Measurements from ENCODE around the gene PPP1R18. TPM values are rescaled to one million over a fixed set of nuclear protein-coding genes. Genes with fewer than 3 reads are reported as not detected.
A peak's percentile ranks its signal among the peaks of the same experiment; 100 is the strongest.

PPP1R18 gene
- total RNA-seq, 1 donor from 2014 or later, result 78.5 TPM

- H3K27me3 ChIP-seq (ENCODE audit: low read depth), result no peaks in the 10 kb centered on the region
- peaks cover 47% of the 10 kb centered on the region for H3K36me3 ChIP-seq
- no peak for TF ChIP-seq CTCF (IDR thresholded peaks at IDR 0.05)
- intact Hi-C loops (cut with DNase I), result no loop called here
- no peak for ATAC-seq
- no peak overlapping the region for H3K27ac ChIP-seq
- peaks cover 1% of the 10 kb centered on the region for H3K4me1 ChIP-seq
- no peak for DNase-seq
- no peak overlapping the region for H3K4me3 ChIP-seq
- no peaks in the 10 kb centered on the region for H3K9me3 ChIP-seq
These were observed 45.4 kb downstream of the PPP1R18 start for GRCh38 chr6:30641048-30641447.

GRCh38 chr6:30640481-30640880 lies 46.0 kb downstream of the PPP1R18 start:
- ATAC-seq, result no peak
- H3K4me1 ChIP-seq, result no peaks in the 10 kb centered on the region
- intact Hi-C loops (cut with DNase I), result no loop called here

GRCh38 chr6:30635834-30636233 lies 50.6 kb downstream of the PPP1R18 start:
- no peak overlapping the region for H3K27ac ChIP-seq
- intact Hi-C loops (cut with DNase I), result no loop called here
- peaks cover 37% of the 10 kb centered on the region for H3K36me3 ChIP-seq
- DNase-seq (no peak), ATAC-seq (no peak)
- H3K27me3 ChIP-seq (ENCODE audit: low read depth), result no peaks in the 10 kb centered on the region
- H3K9me3 ChIP-seq, result no peaks in the 10 kb centered on the region
- H3K4me3 ChIP-seq, result no peak overlapping the region
- H3K4me1 ChIP-seq, result no peaks in the 10 kb centered on the region
- no peak for TF ChIP-seq CTCF (IDR thresholded peaks at IDR 0.05)

More at GRCh38 chr6:30640481-30640880, 46.0 kb downstream of the PPP1R18 start:
- Histone ChIP-seq H3K27ac (no peak overlapping the region), H3K4me3 (no peak overlapping the region), H3K9me3 (no peaks in the 10 kb centered on the region), H3K36me3 (peaks cover 47% of the 10 kb centered on the region), H3K27me3 (ENCODE audit: low read depth) (no peaks in the 10 kb centered on the region)
- TF ChIP-seq CTCF (IDR thresholded peaks at IDR 0.05), result no peak
- DNase-seq, result no peak

GRCh38 chr6:30626484-30627366 lies 59.7 kb downstream of the PPP1R18 start, which contains the start of gene ATAT1:
Gene ATAT1, plus strand, starts transcription at chr6:30626874.
- ATAC-seq, result peak; percentile 97 to 99
- H3K27me3 ChIP-seq (ENCODE audit: low read depth), result no peaks in the 10 kb centered on the region
- intact Hi-C loops (cut with DNase I), result no loop called here
- TF ChIP-seq CTCF (IDR thresholded peaks at IDR 0.05), result peak; percentile 39
- no peaks in the 10 kb centered on the region for H3K9me3 ChIP-seq
- H3K27ac ChIP-seq, result peak within 1 kb of the TSS; percentile 91
- peaks cover 71% of the 10 kb centered on the region for H3K36me3 ChIP-seq
- DNase-seq, result peak; percentile 94
- peak within 1 kb of the TSS; percentile 67 for H3K4me3 ChIP-seq
- H3K4me1 ChIP-seq, result peaks cover 19% of the 10 kb centered on the region

Other genes with a start within 250 kb of the PPP1R18 start
- 1,079 TPM for gene HLA-E, start 197.1 kb downstream of the PPP1R18 start, total RNA-seq
- 54.9 TPM for gene GNL1, start 130.2 kb downstream of the PPP1R18 start, total RNA-seq
- 7.5 TPM for gene PRR3, start 129.3 kb downstream of the PPP1R18 start, total RNA-seq
- 40.0 TPM for gene ABCF1, start 115.2 kb downstream of the PPP1R18 start, total RNA-seq
- gene PPP1R10, start 69.4 kb downstream of the PPP1R18 start, total RNA-seq, result 68.8 TPM
- gene MRPS18B, start 68.8 kb downstream of the PPP1R18 start, total RNA-seq, result 55.0 TPM
- gene ATAT1, start 59.8 kb downstream of the PPP1R18 start, total RNA-seq, result 8.9 TPM
- 19.9 TPM for gene C6orf136, start 39.5 kb downstream of the PPP1R18 start, total RNA-seq
- 28.4 TPM for gene DHX16, start 13.6 kb downstream of the PPP1R18 start, total RNA-seq
- 10.0 TPM for gene NRM, start 4.3 kb upstream of the PPP1R18 start, total RNA-seq
- 24.5 TPM for gene MDC1, start 30.6 kb upstream of the PPP1R18 start, total RNA-seq
- 292 TPM for gene TUBB, start 33.7 kb upstream of the PPP1R18 start, total RNA-seq
- 151 TPM for gene FLOT1, start 56.0 kb upstream of the PPP1R18 start, total RNA-seq
- 18.0 TPM for gene IER3, start 57.9 kb upstream of the PPP1R18 start, total RNA-seq
- gene DDR1, start 197.9 kb upstream of the PPP1R18 start, total RNA-seq, result 80.9 TPM
- 37.1 TPM for gene GTF2H4, start 221.6 kb upstream of the PPP1R18 start, total RNA-seq
- gene VARS2, start 227.6 kb upstream of the PPP1R18 start, total RNA-seq, result 33.0 TPM
- gene SFTA2, start 245.5 kb upstream of the PPP1R18 start, total RNA-seq, result 351 TPM

Measured in lower lobe of right lung (tissue), 2 donors.